Neuron (in vitro differentiated cells): Measurements from ENCODE around the gene PHKB.

ENCODE experiments used
- H2AFZ ChIP-seq: one replicate; pipeline ENCODE4 v1.6.1; 2013; ENCODE audit warnings: low read depth, mild to moderate bottlenecking, inconsistent platforms, low read length, moderate library complexity
- H3K27me3 ChIP-seq: one replicate; pipeline ENCODE4 v1.6.1; 2013; ENCODE audit warnings: low read length; ENCODE audit not compliant: insufficient read depth
- H3K36me3 ChIP-seq: one replicate; pipeline ENCODE4 v1.6.1; 2013; ENCODE audit warnings: low read length; ENCODE audit not compliant: insufficient read depth
- H3K4me1 ChIP-seq: one replicate; pipeline ENCODE4 v1.6.1; 2013; ENCODE audit warnings: low read length; ENCODE audit not compliant: insufficient read depth
- H3K4me3 ChIP-seq: 2 replicates; pipeline ENCODE4 v1.5.1; 2013; ENCODE audit warnings: mild to moderate bottlenecking, low read length, moderate library complexity
- H3K9me3 ChIP-seq: one replicate; pipeline ENCODE4 v1.6.1; 2013; ENCODE audit warnings: low read length

Gene PHKB

DNA sequence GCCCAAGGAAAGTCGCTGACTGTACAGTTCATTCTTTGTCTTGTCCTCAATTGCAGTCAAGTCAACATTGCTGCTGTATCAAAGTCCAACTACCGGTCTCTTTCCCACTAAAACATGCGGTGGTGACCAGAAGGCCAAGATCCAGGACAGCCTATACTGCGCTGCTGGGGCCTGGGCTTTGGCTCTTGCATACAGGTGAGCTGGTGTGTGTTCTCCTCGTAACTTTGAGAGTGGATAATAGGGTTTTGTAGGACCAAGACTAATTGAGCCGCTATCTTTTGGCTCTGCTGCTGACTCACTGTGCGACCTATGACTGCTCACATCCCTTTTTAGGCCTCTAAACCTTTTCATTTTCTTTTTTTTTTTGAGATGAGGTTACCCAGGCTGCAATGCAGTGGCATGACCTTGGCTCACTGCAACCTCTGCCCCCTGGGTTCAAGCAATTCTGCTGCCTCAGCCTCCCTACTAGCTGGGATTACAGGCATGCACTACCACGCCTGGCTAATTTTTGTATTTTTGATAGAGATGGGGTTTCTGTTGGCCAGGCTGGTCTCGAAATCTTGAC, 38.7 kb downstream of the PHKB start:
- Histone ChIP-seq H3K4me3 (no peak overlapping the region), H3K27me3 (no peaks in the 10 kb centered on the region), H3K4me1 (no peaks in the 10 kb centered on the region), H2AFZ (no peak overlapping the region), H3K36me3 (peaks cover 41% of the 10 kb centered on the region), H3K9me3 (no peaks in the 10 kb centered on the region)

GRCh38 chr16:47503936-47504335, 42.8 kb downstream of the PHKB start:
- Histone ChIP-seq H3K4me1 (no peaks in the 10 kb centered on the region), H3K9me3 (no peaks in the 10 kb centered on the region), H3K4me3 (no peak overlapping the region), H3K36me3 (peaks cover 43% of the 10 kb centered on the region), H2AFZ (no peak overlapping the region), H3K27me3 (no peaks in the 10 kb centered on the region)

DNA sequence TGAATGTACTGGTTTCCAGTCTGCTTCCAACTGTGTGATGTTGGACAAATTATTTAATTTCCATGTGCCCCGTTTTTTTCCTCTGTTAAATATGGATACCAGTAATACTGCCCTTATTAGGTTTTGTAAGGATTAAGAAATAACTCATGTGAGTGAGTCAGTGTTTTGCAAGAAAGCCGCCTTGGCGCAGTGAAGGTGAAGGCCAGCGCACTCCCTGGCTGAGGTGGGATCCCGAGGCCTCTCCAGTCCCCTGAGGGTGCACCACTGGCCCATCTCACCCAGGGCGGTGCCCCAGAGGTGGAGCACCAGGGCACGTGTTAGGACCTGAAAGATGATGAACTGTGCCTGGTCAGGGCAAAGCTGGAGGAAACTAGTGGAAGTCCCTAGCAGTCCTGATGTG, 43.5 kb downstream of the PHKB start:
- no peaks in the 10 kb centered on the region for H3K4me1 ChIP-seq
- peaks cover 37% of the 10 kb centered on the region for H3K36me3 ChIP-seq
- H2AFZ ChIP-seq: no peak overlapping the region
- H3K27me3 ChIP-seq: no peaks in the 10 kb centered on the region
- no peak overlapping the region for H3K4me3 ChIP-seq
- no peaks in the 10 kb centered on the region for H3K9me3 ChIP-seq

DNA sequence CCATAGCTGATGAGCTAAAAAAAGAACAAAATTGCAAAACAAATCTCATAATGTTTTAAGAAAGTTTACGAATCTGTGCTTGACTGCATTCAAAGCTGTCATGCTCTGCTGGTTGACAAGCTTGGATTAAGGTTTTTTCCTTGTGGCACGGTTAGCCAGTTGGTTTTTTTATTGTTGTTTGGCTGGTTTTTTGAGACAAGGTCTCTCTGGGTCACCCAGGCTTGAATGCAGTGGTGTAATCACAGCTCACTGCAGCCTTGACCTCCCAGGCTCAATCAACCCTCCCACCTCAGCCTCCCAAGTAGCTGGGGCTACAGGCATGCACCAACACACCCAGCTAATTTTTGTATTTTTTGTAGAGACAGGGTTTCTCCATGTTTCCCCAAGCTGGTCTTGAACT, 45.7 kb downstream of the PHKB start:
- Histone ChIP-seq H3K27me3 (no peaks in the 10 kb centered on the region), H3K9me3 (no peaks in the 10 kb centered on the region), H2AFZ (no peak overlapping the region), H3K4me1 (no peaks in the 10 kb centered on the region), H3K4me3 (no peak overlapping the region), H3K36me3 (peaks cover 30% of the 10 kb centered on the region)

DNA sequence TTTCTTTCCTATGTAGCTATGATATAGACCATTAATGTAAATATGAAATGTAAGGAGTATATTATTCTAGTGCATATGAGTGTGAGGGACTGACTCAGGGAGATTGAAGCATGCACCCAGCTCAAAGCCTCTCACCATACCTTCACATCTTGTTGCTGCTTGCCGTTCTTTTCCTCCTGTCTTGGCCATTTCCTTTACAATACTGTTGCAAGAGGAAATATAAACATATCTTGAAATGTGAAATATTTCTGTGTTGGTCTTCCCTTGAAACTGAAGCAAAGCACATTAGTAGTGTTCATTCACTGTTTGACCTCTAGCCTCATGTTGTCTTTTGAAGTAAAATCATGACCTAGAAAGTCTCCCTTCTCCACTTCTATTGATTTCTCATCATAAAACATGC, 46.6 kb downstream of the PHKB start:
- Histone ChIP-seq H3K4me3 (no peak overlapping the region), H3K4me1 (no peaks in the 10 kb centered on the region), H3K9me3 (no peaks in the 10 kb centered on the region), H3K36me3 (peaks cover 35% of the 10 kb centered on the region), H2AFZ (no peak overlapping the region), H3K27me3 (no peaks in the 10 kb centered on the region)

DNA sequence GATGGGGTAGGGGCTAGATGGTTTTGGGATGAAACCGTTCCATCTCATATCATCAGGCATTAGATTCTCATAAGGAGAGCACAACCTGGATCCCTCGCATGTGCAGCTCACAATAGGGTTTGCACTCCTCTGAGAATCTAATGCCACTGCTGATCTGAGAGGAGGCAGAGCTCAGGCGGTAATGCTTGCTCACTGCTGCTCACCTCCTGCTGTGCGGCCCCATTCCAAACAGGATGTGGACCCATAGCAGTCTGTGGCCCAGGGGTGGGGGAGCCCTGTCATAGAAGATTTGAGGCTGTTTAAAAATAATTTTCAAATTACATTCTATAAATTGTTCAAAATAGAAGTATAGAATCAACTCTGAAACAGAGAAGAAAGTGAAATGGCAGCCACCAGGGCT, 50.8 kb downstream of the PHKB start:
- Histone ChIP-seq H3K9me3 (no peaks in the 10 kb centered on the region), H2AFZ (no peak overlapping the region), H3K36me3 (peaks cover 30% of the 10 kb centered on the region), H3K4me3 (no peak overlapping the region), H3K4me1 (no peaks in the 10 kb centered on the region), H3K27me3 (no peaks in the 10 kb centered on the region)

DNA sequence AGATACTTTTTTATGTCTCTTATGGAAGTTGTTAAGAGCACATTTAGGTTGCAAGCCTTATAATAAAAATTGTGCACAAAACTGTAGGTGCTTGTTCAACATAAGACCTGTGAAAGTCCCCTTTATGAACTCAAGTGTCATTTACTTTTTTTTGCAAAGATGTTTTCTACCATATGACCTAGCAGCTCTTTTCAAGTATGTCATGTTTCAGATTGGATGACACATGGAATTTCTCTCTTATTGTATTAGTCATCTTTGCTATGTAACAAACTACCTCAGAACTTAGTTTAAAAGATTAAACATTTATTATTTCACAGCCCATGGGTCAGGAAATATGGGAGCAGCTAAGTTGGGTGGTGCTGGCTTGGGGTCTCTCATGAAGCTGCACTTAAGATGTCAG, 57.9 kb downstream of the PHKB start:
- Histone ChIP-seq H3K4me1 (no peaks in the 10 kb centered on the region), H2AFZ (no peak overlapping the region), H3K4me3 (no peak overlapping the region), H3K36me3 (peaks cover 20% of the 10 kb centered on the region), H3K27me3 (no peaks in the 10 kb centered on the region), H3K9me3 (no peaks in the 10 kb centered on the region)

DNA sequence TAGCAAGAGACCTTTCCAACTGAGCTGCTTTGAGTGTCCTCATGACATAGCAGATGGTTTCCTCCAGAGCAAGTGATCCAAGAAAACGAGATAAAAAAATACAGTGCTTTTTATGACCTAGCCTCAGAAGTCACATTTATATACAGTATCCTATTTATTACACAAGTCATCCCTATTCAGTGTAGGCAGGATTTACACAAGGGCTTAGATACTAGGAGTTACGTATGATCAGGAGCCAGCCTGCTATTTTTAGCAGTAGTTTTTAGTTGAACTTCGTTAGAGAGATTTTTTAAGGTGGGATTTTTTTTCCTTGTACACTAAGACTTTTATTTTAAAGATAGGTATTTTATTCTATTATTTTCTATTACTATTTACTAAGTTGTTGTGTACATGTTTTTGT, 58.4 kb downstream of the PHKB start:
- no peaks in the 10 kb centered on the region for H3K4me1 ChIP-seq
- H3K9me3 ChIP-seq: no peaks in the 10 kb centered on the region
- no peak overlapping the region for H3K4me3 ChIP-seq
- no peak overlapping the region for H2AFZ ChIP-seq
- H3K27me3 ChIP-seq: no peaks in the 10 kb centered on the region
- peaks cover 20% of the 10 kb centered on the region for H3K36me3 ChIP-seq

GRCh38 chr16:47519996-47520679, 59.0 kb downstream of the PHKB start:
- H3K36me3 ChIP-seq: peaks cover 20% of the 10 kb centered on the region
- no peak overlapping the region for H3K4me3 ChIP-seq
- no peaks in the 10 kb centered on the region for H3K9me3 ChIP-seq
- H3K27me3 ChIP-seq: no peaks in the 10 kb centered on the region
- no peak overlapping the region for H2AFZ ChIP-seq
- H3K4me1 ChIP-seq: no peaks in the 10 kb centered on the region

DNA sequence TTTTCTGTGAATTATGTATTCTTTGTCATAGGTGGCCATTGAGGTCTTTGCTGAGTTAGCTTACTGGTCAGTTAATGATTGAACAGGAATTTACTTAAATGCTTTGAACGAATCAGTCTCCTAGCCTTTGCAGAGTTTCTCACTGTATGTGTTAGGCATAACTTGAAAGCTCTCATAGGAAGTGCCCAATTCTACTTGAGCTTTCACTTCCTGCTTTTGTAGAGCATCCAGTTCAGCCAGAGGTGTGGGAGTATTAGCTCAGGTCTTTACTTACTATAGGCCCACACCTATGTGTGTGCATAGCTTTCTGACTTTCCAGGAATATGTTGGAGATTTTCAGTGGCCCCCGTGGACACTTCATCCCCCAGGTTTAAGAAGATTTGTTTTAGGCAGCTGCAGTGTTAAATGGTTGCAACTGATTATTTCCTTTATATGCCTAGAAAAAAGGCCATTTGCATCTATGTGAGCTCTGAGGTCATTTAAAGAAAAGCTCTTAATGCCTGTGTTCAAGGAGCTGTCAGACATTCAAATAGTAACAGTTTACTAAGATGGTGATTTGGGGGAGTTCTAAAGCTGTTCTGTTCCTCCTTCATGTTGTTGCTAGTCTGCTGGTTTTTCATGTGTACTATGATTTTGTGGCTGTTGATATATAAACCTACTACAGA, 62.3 kb downstream of the PHKB start:
- Histone ChIP-seq H2AFZ (no peak overlapping the region), H3K27me3 (no peaks in the 10 kb centered on the region), H3K4me3 (no peak overlapping the region), H3K36me3 (peaks cover 2% of the 10 kb centered on the region), H3K4me1 (no peaks in the 10 kb centered on the region), H3K9me3 (no peaks in the 10 kb centered on the region)

- H3K36me3 ChIP-seq: peaks cover 1% of the 10 kb centered on the region
- H3K4me3 ChIP-seq: no peak overlapping the region
- H3K9me3 ChIP-seq: no peaks in the 10 kb centered on the region
- no peak overlapping the region for H2AFZ ChIP-seq
- no peaks in the 10 kb centered on the region for H3K27me3 ChIP-seq
- no peaks in the 10 kb centered on the region for H3K4me1 ChIP-seq
These were observed 62.9 kb downstream of the PHKB start for GRCh38 chr16:47524007-47524405.

- no peak overlapping the region for H2AFZ ChIP-seq
- H3K9me3 ChIP-seq: peaks cover 2% of the 10 kb centered on the region
These were observed 67.3 kb downstream of the PHKB start for GRCh38 chr16:47528431-47528830.

DNA sequence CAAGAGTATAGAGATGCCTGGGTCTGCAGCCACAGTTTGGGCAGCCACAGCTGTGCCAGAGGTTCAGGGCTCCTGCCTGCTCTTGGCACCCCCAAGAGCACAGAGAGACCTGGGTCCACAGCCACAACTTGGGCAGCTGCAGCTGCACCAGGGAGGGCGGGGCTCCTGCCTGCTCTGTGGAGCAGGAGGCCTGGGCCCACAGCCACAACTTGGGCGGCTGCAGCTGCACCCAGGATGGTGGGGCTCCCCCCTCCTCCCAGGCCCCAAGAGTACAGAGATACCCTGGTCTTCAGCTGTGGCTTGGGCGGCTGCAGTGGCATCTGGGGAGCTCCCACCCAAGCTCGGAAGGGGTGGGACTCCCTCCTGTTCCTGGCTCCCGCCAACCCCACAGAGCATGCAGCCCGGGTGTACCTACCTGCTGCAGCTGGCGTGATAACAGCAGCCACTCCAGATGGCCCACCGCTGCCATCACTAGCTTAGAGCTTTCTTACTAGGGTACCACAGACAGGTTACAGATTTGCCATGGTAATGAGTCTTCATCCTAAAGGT, 72.7 kb downstream of the PHKB start:
- H3K4me3 ChIP-seq: no peak overlapping the region
- no peaks in the 10 kb centered on the region for H3K27me3 ChIP-seq
- H3K9me3 ChIP-seq: peaks cover 2% of the 10 kb centered on the region
- no peaks in the 10 kb centered on the region for H3K36me3 ChIP-seq
- H3K4me1 ChIP-seq: no peaks in the 10 kb centered on the region
- H2AFZ ChIP-seq: no peak overlapping the region

More at GRCh38 chr16:47528431-47528830, 67.3 kb downstream of the PHKB start:
- no peaks in the 10 kb centered on the region for H3K36me3 ChIP-seq
- no peak overlapping the region for H3K4me3 ChIP-seq
- H3K4me1 ChIP-seq: no peaks in the 10 kb centered on the region
- no peaks in the 10 kb centered on the region for H3K27me3 ChIP-seq
